D341Med (cell line): ENCODE data around the gene TBATA.
"Not testable (repeated sequence)": the region's sequence is repeated elsewhere in the genome, so short reads cannot be mapped to it uniquely, and the experiment has no call there.

Source experiments
- DNase-seq: peaks from one replicate; pipeline ENCODE4 v3.0.0; 2012; ENCODE audit warnings: low spot score

The TBATA gene

GRCh38 chr10:70779088-70779487, 6.1 kb downstream of the TBATA start:
- no peak for DNase-seq

GRCh38 chr10:70778267-70778924, 6.8 kb downstream of the TBATA start:
- DNase-seq: no peak

DNA sequence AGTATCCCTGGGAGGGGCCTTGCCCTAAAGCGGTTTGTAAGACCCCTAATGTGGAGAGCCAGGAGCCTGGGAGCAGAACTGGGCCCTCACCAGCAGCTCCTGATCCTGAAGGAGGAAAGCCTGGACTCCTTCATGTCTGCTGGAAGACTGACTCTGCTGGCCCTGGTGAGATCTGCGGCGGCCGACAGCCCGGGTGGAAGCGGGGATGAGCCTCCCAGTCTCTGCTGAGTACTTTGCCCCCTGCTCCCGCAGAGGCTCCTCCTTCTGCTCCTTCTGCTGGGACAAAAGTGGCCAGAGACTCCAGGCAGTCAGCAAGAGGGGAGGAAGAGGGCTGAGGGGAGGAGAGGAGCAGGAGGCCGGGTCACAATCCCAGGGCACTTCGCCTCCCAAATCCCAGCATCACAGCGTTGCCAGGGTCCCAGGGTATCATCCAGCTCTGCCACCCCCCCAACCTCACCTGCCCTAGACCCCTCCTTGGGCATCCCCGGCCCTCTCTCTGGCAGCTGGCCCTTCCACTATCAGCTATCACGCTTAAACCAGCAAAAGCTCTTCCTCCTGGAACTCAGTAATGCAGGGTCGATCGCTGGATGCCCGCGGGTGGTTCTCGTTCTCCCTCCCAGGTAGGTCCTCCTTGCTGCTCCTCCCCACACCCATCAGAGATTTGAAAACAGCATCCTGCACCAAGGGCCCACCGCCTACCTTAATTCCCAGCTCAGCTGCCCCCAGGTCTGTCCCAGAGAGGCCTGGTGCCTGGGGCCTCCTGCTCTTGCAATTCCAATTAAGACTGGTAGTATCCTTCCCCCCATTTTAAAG, 7.9 kb downstream of the TBATA start:
- DNase-seq: peak; percentile 3

- peak; percentile 4 for DNase-seq
These were observed 8.6 kb downstream of the TBATA start for GRCh38 chr10:70776455-70777005.

- DNase-seq: peak; percentile 5
These were observed 9.3 kb downstream of the TBATA start for GRCh38 chr10:70775679-70776454.

DNA sequence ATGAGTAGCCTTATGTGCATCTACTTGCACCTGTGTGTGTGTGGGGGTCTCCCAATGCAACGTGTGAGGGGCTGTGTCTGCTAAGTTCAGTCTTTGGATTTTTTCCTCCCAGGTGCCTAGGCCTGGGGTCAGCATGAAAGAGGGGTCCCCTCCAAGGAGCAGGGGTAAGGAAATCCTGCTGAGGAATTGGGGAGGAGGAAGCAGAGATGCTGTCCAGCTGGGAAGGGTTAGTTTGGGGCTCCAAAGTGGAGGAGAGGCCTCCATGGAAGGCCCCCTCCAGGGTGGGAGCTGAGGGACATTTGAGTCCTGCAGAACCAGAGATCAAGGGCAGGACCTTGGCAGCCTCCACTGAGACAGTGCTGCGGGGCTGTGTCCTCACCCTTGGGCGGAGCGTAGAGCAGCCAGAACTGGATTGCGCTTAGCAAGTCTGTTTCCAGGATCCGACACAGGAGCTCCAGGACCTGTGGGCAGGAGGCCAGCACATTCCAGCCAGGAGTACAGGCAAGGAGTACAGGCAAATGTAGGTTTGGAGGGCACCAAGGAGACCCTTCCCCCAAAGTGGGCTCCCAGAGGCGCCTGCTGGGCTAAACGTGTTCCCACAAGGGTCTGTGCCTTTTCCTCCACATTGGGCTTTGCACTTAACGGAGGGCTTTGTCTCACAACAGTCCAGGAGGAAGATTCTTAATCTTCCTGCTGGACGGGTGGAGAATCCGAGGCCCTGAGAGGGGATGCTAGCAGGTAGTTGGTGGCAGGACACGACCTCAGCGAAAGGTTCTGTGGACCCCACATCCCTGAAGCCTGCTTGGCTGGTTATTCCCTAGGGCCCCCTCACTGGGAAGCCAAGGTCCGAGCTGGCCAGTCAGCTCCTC, 10.1 kb downstream of the TBATA start:
- peak; percentile 6 for DNase-seq

DNA sequence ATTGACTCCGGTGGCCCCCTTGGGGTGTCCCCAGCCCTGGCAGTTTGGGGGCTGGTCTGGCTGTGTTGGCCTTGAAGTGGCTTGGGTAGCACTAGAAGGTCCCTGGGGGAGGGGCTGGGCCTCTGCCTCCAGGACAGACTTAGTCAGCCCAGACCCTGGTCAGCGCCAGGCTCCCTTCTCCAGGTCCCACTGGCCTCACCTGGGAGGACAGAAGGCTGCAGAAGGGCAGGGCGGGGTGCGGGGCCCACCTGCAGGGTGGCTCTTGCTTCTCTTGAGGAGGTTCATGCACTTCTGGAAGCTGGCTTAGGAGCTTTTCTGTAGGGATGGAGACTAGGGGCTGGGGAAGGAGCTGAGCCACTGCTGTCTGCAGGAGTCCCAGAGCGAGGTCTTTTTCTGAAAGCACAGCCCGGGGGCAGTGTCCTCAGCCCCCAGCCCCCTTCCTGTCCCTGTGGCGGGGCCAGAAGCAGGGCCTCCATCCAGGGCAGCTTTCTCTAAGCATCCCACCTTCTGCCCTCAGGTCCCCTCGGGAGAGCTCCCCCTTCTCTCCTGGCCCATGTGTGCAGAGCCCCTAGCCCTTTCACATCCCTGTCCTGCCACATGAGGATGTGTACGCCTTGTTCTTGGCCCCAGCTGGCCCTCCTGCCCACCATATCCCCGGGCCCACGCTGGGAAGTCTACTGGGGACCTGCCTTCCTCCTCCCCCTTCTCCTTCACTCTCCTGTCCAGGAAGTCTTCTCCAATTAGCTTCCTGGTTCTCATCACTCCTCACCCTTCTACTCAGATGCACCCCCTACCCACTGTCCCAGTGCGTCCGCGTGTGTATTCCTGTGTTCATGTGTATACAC, 11.0 kb downstream of the TBATA start:
- peak; percentile 8 for DNase-seq

DNA sequence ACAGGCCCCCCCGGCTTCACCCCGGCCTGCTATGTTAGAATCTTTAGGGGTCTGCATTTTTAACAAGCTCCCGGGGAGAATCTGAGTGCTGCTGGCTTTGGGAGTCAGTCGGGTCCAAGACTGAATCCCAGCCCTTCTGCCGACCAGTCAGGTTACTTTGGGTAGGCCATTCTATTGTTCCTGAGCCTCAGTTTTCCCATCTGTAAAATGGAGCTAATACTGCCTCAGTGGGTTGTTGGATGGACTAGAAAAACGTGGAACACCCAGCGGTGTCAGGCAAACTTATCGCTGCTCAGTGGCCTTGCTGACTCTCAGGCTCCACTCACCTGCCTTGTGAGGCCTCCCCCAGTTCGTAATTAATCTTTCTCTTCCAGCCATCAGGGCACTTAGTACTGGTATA, 11.7 kb downstream of the TBATA start:
- no peak for DNase-seq

DNA sequence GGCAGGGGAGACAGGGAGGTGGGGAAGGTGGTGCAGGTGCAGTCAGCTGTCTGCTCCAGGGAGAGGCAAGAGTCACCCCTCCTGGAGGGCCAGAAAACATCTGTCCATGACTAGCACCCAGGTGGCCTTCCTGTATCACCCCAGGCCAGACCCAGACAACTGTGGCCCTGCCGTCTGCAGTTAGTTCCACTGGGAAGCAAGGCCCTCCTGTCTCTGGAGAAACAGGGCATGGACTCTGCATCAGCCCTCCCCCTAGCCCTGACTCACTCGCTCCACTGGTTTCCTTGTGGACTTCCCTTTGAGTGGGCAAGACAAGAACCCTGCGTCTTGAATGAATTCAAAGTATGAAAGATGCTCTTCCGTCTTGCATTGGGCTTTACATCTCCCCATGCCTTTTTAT, 12.6 kb downstream of the TBATA start:
- peak; percentile 1 for DNase-seq

- DNase-seq: peak; percentile 3
These were observed 13.6 kb downstream of the TBATA start for GRCh38 chr10:70771311-70772194.

DNA sequence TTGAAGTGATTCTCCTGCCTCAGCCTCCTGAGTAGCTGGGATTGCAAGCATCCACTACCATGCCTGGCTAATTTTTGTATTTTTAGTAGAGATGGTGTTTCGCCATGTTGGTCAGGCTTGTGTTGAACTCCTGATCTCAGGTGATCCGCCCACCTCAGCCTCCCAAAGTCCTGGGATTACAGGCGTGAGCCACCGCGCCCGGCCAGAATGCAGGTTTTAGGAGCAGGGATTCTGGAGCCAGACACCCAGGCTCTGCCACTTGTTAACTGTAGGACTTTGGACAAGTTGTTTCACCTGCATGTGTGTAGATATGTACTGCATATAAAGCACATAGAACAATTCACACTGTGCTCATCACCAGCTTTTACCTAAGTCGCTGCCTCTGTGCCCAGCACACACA, 14.7 kb downstream of the TBATA start:
- DNase-seq: not testable (repeated sequence)

DNA sequence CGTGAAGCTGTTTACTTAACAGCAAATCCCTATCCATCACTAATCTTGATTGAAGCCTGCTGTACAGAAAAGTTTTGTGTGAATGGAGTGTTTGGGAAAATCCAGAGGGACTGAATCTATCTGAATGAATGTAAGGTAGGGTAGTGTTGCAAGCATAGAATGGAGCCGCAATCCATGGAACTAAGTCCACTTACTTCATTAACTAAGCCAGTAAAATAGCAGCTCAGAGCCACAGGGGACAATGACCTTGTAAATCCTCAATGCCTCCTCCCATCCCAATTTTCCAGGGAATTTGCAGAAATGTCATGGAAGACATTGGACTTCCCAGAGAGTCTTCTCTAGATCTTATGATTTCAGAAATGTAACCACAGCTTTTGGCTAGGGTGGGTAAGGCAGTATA, 15.2 kb downstream of the TBATA start:
- DNase-seq: no peak

DNA sequence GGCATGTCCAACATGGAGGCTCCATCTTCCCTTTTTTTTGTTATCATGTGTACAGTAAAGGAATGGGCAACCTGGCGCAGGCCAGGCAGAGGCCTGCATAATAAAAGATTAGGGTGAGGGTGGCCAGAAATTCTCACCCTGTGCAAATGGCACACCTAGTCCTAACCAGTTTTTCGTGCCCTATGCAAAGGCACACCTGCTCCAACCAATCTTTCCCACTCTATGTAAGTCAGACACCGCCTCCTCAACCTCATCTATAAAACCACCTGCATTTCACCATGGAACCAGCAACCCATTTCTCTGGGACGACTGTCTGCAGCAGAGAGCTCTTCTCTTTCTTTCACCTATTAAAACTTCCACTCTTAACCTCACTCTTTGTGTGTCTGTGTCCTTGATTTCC, 16.1 kb downstream of the TBATA start:
- DNase-seq: no peak

DNA sequence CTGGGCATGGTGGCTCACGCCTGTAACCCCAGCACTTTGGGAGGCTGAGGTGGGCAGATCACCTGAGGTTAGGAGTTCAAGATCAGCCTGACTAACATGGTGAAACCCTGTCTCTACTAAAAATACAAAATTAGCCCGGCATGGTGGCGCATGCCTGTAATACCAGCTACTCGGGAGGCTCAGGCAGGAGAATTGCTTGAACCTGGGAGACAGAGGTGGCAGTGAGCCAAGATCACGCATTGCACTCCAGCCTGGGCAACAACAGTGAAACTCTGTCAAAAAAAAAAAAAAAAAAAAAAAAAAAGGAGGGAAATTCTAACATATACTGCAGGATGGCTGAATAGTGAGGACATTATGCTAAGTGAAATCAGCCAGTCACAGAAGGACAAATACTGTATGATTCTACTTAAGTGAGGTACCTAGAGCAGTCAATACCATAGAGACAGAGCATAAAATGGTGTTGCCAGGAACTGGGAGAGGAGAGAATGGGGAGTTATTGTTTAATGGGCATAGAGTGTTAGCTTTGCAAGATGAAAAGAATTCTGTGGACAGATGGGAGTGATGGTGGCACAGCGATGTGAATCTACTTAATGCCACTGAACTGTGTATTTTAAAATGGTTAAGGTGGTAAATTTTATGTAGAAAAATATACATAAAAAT, 17.0 kb downstream of the TBATA start:
- not testable (repeated sequence) for DNase-seq

DNA sequence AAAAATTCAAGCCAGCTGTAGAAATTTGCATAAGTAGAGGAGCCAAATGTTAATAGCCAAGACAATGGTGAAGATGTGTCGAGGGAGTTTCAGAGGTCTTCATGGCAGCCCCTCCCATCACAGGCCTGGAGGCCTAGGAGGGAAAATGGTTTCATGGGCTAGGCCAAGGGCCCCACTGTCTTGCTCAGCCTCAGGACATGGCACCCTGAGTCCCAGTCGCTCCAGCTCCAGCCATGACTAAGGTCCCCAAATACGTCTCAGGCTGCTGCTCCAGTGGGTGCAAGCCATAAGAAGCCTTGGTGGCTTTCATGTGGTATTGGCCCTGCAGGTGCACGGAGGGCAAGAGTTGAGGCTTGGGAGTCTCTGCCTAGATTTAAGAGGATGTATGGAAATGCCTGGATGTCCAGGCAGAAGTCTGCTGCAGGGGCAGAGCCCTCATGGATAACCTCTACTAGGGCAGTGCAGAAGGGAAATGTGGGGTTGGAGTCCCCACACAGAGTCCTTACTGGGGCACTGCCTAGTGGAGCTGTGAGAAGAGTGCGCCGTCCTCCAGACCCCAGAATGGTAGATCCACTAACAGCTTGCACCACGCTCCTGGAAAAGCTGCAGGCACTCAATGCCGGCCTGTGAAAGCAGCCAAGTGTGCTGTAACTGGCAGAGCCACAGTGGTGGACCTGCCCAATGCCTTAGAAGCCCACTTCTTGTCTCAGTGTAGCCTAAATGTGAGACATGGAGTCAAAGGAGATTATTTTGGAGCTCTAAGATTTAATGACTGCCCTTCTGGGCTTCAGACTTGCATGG, 19.2 kb downstream of the TBATA start:
- no peak for DNase-seq

DNA sequence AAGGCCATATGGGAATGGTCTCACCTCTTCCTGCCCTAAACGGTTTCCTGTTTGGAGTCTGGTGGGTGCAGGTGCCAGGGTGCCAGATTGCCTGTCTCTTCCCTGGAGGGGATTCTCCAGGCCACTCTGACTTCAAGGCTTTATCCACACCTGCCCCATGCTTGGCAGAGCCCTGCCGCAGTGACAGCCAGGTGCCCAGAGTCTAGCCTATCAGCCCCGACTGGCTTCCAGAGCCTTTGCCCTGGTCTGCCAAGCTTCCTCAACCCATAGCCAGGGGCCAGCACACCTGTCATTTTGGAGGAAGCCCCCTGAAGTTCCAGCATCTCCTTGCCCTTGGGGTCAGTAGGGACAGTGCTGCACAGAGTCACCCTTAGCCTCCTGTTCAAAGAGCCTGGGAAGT, 21.6 kb downstream of the TBATA start:
- no peak for DNase-seq

- DNase-seq: no peak
These were observed 22.6 kb downstream of the TBATA start for GRCh38 chr10:70762441-70763175.
